ENCODE measurements around the gene PWWP2A. TPM values are rescaled to one million over a fixed set of nuclear protein-coding genes. Genes with fewer than 3 reads are reported as not detected.

The PWWP2A gene
- total and polyA plus RNA-seq, 2 experiments from 2014 or later = 51.5 to 81.6 TPM

- no peak for TF ChIP-seq ZNF462 (CRISPR knock-in tag; IDR thresholded peaks at IDR 0.05)
- no peak for TF ChIP-seq CTCF (conservative IDR thresholded peaks at IDR 0.05; ENCODE audit: low read depth in 2 of 2)
- TF ChIP-seq JUNB (IDR thresholded peaks at IDR 0.05; ENCODE audit: unreplicated experiment) = no peak
Observed at GRCh38 chr5:160097991-160098390, 21.3 kb downstream of the PWWP2A start (continued).

- ATAC-seq (no peak), DNase-seq (ENCODE audit: low spot score) (no peak)
- H3F3A ChIP-seq (replicated peaks; ENCODE audit: low read depth) = no peaks in the 10 kb centered on the region
- peaks cover 67% of the 10 kb centered on the region for H3K79me2 ChIP-seq (replicated peaks; ENCODE audit: insufficient read depth)
- peak overlapping the region; percentile 35 for H3K27ac ChIP-seq (ENCODE audit: low read depth)
- H3K4me2 ChIP-seq = no peak overlapping the region
- H3K4me3 ChIP-seq = no peak overlapping the region
- no peaks in the 10 kb centered on the region for H3K27me3 ChIP-seq (ENCODE audit: insufficient read depth)
- Mint-ChIP-seq H3K4me1 (peaks cover 12% of the 10 kb centered on the region), H3K9me3 (no peaks in the 10 kb centered on the region), H3K4me3 (no peak overlapping the region), H3K27ac (peak overlapping the region; percentile 75; the same call in 1 of the 2 replicates), H3K36me3 (ENCODE audit: low read depth) (peaks cover 67% of the 10 kb centered on the region), H3K27me3 (ENCODE audit: insufficient read depth, low read depth, poor library complexity) (peaks cover 8% of the 10 kb centered on the region)
- H4K20me1 ChIP-seq (replicated peaks; ENCODE audit: insufficient read depth) = peaks cover 11% of the 10 kb centered on the region; the same call in 1 of the 2 replicates
- no peaks in the 10 kb centered on the region for H3K9me2 ChIP-seq (ENCODE audit: insufficient read depth)
- H3K36me3 ChIP-seq (ENCODE audit: insufficient read depth) = peaks cover 19% of the 10 kb centered on the region
- no peak overlapping the region for H2AFZ ChIP-seq
- peaks cover 5% of the 10 kb centered on the region; the same call in 1 of the 2 replicates for H3K4me1 ChIP-seq (ENCODE audit: insufficient read depth)
- TF ChIP-seq EZH2 (IDR thresholded peaks at IDR 0.05; ENCODE audit: low read depth, unreplicated experiment) = no peak
- TF ChIP-seq ETS1 (IDR thresholded peaks at IDR 0.05) = no peak
- TF ChIP-seq ZNF462 (CRISPR knock-in tag; IDR thresholded peaks at IDR 0.05) = no peak
- no peak for TF ChIP-seq EZH2phosphoT487 (IDR thresholded peaks at IDR 0.05; ENCODE audit: unreplicated experiment)
Observed at GRCh38 chr5:160096178-160096577, 23.1 kb downstream of the PWWP2A start.
